ENCODE measurements around the gene CNKSR2. TPM values are rescaled to one million over a fixed set of nuclear protein-coding genes. Genes with fewer than 3 reads are reported as not detected.

Gene CNKSR2
- total and polyA plus RNA-seq, 4 donors, result 0.74 to 41.4 (median 2.1) TPM

DNA sequence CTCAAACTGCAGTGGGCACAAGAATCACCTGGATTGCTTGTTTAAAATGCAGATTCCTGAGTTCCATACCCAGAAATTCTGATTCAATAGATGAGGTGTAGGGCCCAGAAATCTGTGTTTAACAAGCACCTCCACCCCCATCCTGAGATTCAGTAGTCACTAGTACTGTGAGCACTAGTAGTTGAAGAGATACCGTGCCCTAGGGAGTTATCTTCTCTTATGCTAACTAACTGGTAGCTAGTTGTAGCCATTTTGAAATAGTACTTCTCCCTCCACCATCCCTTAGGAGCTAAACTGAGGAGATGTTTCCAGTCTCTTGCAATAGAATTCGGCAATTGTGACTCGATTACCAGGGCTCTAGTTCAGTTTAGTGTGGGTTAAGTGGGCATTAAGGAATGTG is 265.6 kb downstream of the CNKSR2 start:
- Histone ChIP-seq H3K27me3 (ENCODE audit: control insufficient read depth in 3 of 3, insufficient read depth in 3 of 3, low read length in 2 of 3) (peaks cover 0 to 10% (median 8%) of the 10 kb centered on the region in 3 donors), H3K9ac (ENCODE audit: insufficient read depth in 1 of 2, low read length in 2 of 2) (no peak overlapping the region), H3K36me3 (ENCODE audit: control insufficient read depth in 4 of 4, insufficient read depth in 4 of 4, low read length in 4 of 4) (no peaks in the 10 kb centered on the region), H3K9me3 (ENCODE audit: control insufficient read depth in 4 of 4, insufficient read depth in 3 of 4, low read length in 3 of 4) (no peaks in the 10 kb centered on the region), H3K4me1 (ENCODE audit: control insufficient read depth in 5 of 5, insufficient read depth in 5 of 5, low read length in 5 of 5) (no peaks in the 10 kb centered on the region), H3K4me3 (no peak overlapping the region), H3K27ac (ENCODE audit: low read depth in 1 of 2, low read length in 1 of 2) (no peak overlapping the region)
- 71 to 88% methylated on average over 3 of the region's 3 CpGs for WGBS, 2 donors
- DNase-seq (no peak), ATAC-seq (ENCODE audit: insufficient read depth, low FRiP score) (no peak)
- TF ChIP-seq, protein P1, sequence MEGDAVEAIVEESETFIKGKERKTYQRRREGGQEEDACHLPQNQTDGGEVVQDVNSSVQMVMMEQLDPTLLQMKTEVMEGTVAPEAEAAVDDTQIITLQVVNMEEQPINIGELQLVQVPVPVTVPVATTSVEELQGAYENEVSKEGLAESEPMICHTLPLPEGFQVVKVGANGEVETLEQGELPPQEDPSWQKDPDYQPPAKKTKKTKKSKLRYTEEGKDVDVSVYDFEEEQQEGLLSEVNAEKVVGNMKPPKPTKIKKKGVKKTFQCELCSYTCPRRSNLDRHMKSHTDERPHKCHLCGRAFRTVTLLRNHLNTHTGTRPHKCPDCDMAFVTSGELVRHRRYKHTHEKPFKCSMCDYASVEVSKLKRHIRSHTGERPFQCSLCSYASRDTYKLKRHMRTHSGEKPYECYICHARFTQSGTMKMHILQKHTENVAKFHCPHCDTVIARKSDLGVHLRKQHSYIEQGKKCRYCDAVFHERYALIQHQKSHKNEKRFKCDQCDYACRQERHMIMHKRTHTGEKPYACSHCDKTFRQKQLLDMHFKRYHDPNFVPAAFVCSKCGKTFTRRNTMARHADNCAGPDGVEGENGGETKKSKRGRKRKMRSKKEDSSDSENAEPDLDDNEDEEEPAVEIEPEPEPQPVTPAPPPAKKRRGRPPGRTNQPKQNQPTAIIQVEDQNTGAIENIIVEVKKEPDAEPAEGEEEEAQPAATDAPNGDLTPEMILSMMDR (IDR thresholded peaks at IDR 0.05; ENCODE audit: control extremely low read depth, extremely low read depth), result no peak

DNA sequence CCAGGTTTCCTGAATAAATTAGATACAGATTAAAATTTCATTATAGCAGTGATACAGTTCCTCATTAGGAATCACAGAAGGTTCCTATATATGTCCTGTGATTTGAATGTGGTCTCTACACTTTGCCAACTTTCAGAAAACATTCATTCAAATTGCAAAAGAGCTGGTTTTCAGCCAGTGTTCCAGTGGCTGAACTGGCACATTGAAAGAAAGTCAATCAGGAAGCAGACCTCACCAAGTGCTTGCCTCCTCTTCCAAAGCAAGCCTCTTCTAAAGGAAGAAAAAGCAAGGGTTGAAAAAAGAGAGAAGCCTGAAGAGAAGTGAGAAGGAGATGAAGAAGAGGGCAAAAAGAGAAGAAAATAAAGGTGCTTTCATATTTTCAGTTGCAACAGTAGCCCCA is 271.2 kb downstream of the CNKSR2 start:
- TF ChIP-seq, protein P1 (IDR thresholded peaks at IDR 0.05; ENCODE audit: control extremely low read depth, extremely low read depth), result no peak
- no peaks in the 10 kb centered on the region for H3K36me3 ChIP-seq (ENCODE audit: control insufficient read depth in 4 of 4, insufficient read depth in 4 of 4, low read length in 4 of 4)
- DNase-seq, result no peak
- no peak for ATAC-seq (ENCODE audit: insufficient read depth, low FRiP score)
- H3K27me3 ChIP-seq (ENCODE audit: control insufficient read depth in 3 of 3, insufficient read depth in 3 of 3, low read length in 2 of 3), result peaks cover 0 to 5% (median 4%) of the 10 kb centered on the region in 3 donors
- H3K9ac ChIP-seq (ENCODE audit: insufficient read depth in 1 of 2, low read length in 2 of 2), result no peak overlapping the region
- no peak overlapping the region for H3K27ac ChIP-seq (ENCODE audit: low read depth in 1 of 2, low read length in 1 of 2)
- H3K9me3 ChIP-seq (ENCODE audit: control insufficient read depth in 4 of 4, insufficient read depth in 3 of 4, low read length in 3 of 4), result no peaks in the 10 kb centered on the region
- H3K4me1 ChIP-seq (ENCODE audit: control insufficient read depth in 5 of 5, insufficient read depth in 5 of 5, low read length in 5 of 5), result no peaks in the 10 kb centered on the region
- H3K4me3 ChIP-seq, result no peak overlapping the region

DNA sequence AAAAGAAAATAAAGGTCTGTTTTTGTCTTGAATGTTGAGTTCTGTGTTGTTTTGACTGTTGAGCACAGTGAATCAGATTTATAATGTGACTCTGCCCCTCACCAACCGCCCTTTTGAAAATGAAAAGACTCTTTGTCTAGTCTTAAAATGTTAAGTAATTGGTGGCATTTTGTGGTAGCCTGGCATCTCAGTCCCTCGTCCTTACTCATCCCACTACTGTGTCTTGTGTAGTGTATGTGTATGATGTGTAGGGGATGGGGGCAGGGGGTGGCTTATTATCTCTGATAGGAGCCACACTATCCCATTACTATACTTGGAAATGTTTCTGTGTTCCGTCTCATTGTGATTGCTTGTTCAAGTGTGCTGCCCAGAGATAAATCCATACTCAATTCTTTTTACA is 271.7 kb downstream of the CNKSR2 start:
- Histone ChIP-seq H3K36me3 (ENCODE audit: control insufficient read depth in 4 of 4, insufficient read depth in 4 of 4, low read length in 4 of 4) (no peaks in the 10 kb centered on the region), H3K9me3 (ENCODE audit: control insufficient read depth in 4 of 4, insufficient read depth in 3 of 4, low read length in 3 of 4) (no peaks in the 10 kb centered on the region), H3K9ac (ENCODE audit: insufficient read depth in 1 of 2, low read length in 2 of 2) (no peak overlapping the region), H3K4me3 (no peak overlapping the region), H3K27ac (ENCODE audit: low read depth in 1 of 2, low read length in 1 of 2) (no peak overlapping the region), H3K4me1 (ENCODE audit: control insufficient read depth in 5 of 5, insufficient read depth in 5 of 5, low read length in 5 of 5) (no peaks in the 10 kb centered on the region), H3K27me3 (ENCODE audit: control insufficient read depth in 3 of 3, insufficient read depth in 3 of 3, low read length in 2 of 3) (peaks cover 0 to 5% (median 4%) of the 10 kb centered on the region in 3 donors)
- no peak for ATAC-seq (ENCODE audit: insufficient read depth, low FRiP score)
- 60 to 89% methylated on average over 3 of the region's 3 CpGs for WGBS, 2 donors
- TF ChIP-seq, protein P1 (IDR thresholded peaks at IDR 0.05; ENCODE audit: control extremely low read depth, extremely low read depth), result no peak
- no peak for DNase-seq

GRCh38 chrX:21655901-21656586 is 281.8 kb downstream of the CNKSR2 start:
- WGBS, 2 donors, result 11 to 44% methylated on average over 24 to 76 of the region's 76 CpGs
- Histone ChIP-seq H3K4me1 (ENCODE audit: control insufficient read depth in 5 of 5, insufficient read depth in 5 of 5, low read length in 5 of 5) (peaks cover 0 to 12% (median 0%) of the 10 kb centered on the region in 5 donors), H3K4me3 (no peak overlapping the region), H3K27ac (ENCODE audit: low read depth in 1 of 2, low read length in 1 of 2) (no peak overlapping the region), H3K36me3 (ENCODE audit: control insufficient read depth in 4 of 4, insufficient read depth in 4 of 4, low read length in 4 of 4) (no peaks in the 10 kb centered on the region), H3K27me3 (ENCODE audit: control insufficient read depth in 3 of 3, insufficient read depth in 3 of 3, low read length in 2 of 3) (peaks cover 0 to 4% (median under 1%) of the 10 kb centered on the region in 3 donors), H3K9ac (ENCODE audit: insufficient read depth in 1 of 2, low read length in 2 of 2) (no peak overlapping the region), H3K9me3 (ENCODE audit: control insufficient read depth in 4 of 4, insufficient read depth in 3 of 4, low read length in 3 of 4) (peaks cover 0 to 6% (median 0%) of the 10 kb centered on the region in 4 donors)
- TF ChIP-seq, protein P1 (IDR thresholded peaks at IDR 0.05; ENCODE audit: control extremely low read depth, extremely low read depth), result no peak
- ATAC-seq (ENCODE audit: insufficient read depth, low FRiP score), result no peak
- DNase-seq, result no peak
